HG03558 (cell line): ENCODE measurements around the gene ACTN1.
"Not testable (repeated sequence)": the region's sequence is repeated elsewhere in the genome, so short reads cannot be mapped to it uniquely, and the experiment has no call there.

Source experiments
- ATAC-seq: cut with Tn5 transposase; IDR thresholded peaks from one replicate; pipeline ENCODE4 v1.9.1; 2021; ENCODE audit warnings: moderate number of reproducible peaks; ENCODE audit not compliant: unreplicated experiment; ENCODE audit errors: extremely low read depth

ACTN1 gene

DNA sequence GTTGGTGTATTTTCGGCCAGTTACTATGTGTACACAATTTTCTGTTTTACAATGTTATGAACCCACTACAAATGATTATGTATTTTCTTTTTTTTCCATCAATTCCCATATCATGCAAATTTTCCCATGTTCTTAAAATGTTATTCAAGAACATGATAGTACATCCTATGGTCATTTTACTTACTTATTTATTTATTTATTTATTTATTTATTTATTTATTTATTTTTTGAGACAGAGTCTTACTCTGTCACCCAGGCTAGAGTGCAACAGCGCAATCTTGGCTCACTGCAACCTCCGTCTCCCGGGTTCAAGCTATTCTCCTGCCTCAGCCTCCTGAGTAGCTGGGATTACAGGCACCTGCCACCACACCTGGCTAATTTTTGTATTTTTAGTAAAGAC, 131.5 kb downstream of the ACTN1 start:
- not testable (repeated sequence) for ATAC-seq

DNA sequence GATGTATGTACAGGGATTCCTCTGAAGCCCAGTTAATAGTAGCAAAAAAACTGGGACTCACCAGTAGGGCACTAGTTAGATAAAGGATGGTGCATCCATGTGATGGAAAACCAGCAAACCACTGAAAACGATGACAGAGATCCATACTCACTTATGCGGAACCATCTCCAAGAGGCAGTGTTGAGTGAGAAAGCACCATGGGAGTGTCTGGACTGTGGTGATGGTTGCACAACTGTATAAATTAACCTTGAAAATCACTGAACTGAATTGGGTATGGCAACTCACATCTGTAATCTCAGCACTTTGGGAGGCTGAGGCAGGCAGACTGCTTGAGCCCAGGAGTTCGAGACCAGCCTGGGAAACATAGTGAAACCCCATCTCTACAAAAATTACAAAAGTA, 132.6 kb downstream of the ACTN1 start:
- no peak for ATAC-seq

DNA sequence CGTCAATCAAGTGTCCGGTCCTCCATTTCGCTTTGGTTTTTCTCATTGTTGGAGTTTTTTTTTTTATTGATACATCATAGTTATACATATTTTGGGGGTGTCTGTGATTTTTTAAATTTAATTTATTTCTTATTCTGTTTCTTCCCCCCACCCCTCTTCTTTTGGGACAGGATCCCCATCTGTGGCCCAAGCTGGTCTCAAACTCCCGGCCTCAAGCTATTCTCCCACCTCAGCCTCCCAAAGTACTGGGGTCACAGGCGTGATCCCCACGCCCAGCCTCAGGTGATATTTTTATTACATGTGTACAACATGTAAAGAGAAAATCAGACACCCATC, 134.9 kb downstream of the ACTN1 start:
- ATAC-seq: no peak

DNA sequence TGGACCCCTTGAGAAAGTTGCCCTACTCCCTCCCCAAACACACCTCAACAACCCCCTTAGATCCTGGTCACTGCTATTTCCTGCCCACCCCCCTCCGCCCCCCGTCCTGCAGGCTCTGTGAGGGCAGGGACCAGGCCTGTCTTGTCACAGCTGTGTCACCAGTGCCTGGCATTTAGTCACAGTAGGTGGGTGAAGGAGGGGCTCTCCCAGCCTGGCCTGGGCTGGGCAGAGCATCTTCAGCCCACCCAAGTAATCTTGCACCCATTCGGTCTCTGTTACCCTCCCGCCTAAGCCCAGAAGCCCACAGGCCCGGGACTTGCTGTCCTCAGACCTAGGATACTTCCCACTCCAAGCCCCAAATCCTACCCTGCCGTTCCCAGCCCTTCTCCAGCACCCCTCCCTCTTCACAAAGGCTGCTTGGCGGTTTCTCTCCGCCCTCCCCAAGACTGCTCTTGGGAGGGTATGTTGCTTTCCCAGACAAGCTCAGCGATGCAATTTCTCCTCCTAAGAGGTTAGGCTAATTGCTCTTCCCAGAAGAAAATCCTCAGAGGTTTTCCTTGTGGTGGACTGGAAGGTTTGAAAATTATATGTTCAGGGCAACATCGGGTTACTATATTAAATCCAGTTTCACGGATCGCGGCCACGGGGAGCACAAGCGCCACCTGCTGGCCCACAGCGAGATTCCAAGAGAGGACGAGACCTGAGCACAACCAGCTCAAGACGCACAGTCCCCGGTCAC, 135.5 kb downstream of the ACTN1 start:
- no peak for ATAC-seq

DNA sequence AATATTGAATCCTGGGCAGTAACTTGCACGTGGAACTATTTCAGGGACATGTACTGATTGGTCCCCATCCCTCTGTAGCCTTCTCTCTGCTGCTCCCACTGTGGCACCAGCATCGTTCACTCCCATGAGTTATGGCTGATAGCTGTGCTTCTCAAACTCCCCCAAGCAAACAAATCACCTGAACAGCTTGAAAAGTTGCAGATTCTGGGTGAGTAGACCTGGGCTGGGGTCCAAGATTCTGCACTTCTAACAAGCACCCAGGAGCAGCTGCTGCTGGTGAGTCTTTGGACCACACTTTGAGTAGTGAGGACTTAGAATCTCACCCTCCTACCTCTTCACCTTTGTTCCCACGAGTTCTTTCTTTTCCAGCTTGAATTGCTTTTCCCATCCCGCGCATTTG, 136.8 kb downstream of the ACTN1 start:
- ATAC-seq: no peak

DNA sequence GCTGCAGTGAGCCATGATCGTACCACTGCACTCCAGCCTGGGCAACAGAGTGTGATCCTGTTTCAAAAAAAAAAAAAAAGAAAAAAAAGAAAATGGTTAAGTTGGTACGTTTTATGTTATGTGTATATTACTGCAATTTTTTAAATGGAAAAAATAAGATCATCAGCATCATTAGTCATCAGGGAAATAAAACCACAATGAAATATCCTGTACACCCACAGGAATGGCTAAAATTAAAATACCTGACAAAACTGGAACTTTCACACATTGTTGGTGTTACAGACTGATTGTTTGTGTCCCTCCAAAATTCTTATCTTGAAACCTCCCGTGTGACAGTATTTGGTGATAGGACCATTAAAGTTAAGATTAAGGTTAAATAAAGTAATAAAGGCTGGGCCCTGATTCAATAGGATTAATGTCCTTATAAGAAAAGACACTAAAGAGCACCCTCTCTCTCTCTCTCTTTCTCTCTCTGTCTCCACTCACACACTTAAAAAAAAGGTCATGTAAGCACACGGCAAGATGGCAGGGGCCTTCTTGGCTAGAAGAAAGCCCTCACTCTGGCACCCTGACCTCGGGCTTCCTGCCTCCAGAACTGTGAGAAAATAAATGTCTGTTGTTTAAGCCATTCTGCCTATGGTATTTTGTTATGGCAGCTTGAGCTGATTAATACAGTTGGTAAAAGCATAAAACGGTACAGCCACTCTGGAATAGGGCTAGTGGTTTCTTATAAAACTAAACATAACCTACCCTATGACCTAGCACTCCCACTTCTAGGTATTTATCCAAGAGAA, 137.9 kb downstream of the ACTN1 start:
- no peak for ATAC-seq

DNA sequence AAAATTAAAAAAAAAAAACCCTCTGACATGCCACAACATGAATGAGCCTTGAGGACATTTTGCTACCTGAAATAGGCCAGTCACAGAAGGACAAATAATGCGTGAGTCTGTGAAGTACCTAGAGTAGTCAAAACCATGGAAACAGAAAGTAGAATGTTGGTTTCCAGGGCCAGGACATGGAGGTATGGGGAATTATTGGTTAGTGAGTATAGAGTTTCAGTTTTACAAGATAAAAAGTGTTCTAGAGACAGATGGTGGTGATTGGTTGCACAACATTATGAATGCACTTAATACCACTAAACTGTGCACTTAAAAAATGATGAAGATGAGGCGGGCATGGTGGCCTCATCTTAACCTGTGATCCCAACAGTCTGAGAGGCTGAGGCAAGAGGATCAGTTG, 138.6 kb downstream of the ACTN1 start:
- no peak for ATAC-seq

DNA sequence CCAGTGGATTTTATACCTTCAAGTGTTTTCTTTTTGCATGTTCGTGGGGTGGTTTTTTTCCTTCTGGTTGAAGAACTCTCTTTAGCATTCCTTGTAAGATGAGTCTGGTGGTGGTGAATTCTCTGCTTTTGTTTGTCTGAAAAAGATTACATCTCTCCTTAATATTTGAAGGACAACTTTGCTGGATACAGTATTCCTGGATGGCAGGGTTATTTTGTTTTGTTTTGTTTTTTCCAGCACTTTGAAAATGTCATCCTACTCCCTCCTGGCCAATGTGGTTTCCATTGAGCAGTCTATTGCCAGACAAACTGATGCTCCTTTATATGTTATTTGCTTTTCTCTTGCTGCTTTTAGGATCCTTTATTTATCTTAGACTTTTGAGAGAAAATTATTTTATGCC, 143.0 kb downstream of the ACTN1 start:
- ATAC-seq: no peak

DNA sequence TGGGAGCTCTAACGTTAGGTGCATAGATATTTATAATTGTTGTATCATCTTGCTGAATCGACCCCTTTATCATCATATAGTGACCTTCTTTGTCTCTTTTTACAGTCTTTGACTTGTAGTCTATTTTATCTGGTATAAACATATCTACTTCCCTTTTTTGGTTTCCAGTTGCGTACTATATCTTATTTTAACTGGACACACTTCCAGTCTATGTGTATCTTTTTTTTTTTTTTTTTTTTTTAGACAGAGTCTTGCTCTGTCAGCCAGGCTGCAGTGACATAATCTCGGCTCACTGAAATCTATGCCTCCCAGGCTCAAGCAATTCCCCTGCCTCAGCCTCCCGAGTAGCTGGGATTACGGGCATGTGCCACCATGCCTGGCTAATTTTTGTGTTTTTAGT, 144.3 kb downstream of the ACTN1 start:
- no peak for ATAC-seq

DNA sequence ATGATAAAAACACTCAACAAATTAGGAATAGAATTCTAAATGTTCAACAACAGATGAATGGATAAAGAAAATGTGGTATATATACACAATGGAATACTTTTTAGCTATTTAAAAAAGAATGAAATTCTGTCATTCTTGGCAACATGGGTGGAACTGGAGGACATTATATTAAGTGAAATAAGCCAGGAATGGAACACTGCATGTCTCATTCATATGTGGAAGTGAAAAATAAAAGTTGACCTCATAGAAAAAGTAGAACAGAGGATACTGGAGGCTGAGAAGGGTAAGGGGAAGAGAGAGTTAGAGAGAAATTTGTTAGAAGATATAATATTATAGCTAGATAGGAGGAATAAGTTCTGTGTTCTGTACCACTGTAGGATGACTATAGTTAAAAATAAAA, 150.4 kb downstream of the ACTN1 start:
- no peak for ATAC-seq

DNA sequence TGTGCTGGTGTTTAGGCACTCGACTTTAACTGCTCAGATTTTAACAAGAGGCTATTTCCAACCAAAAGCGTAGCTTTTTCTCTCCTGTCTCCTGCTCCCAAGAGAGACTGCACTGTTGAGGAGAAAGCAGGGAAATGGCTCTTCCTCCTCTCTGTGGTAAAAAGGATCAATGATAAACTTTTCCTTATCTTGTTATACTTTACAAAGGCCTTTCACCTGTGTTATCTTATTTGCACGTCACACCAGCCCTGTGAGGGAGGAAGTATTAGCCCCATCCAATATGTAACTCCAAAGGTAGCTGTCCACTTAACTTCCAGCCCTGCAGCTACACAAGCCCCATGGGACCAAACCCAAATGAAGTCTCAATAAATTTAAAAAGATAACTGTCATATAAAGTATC, 153.4 kb downstream of the ACTN1 start:
- no peak for ATAC-seq

DNA sequence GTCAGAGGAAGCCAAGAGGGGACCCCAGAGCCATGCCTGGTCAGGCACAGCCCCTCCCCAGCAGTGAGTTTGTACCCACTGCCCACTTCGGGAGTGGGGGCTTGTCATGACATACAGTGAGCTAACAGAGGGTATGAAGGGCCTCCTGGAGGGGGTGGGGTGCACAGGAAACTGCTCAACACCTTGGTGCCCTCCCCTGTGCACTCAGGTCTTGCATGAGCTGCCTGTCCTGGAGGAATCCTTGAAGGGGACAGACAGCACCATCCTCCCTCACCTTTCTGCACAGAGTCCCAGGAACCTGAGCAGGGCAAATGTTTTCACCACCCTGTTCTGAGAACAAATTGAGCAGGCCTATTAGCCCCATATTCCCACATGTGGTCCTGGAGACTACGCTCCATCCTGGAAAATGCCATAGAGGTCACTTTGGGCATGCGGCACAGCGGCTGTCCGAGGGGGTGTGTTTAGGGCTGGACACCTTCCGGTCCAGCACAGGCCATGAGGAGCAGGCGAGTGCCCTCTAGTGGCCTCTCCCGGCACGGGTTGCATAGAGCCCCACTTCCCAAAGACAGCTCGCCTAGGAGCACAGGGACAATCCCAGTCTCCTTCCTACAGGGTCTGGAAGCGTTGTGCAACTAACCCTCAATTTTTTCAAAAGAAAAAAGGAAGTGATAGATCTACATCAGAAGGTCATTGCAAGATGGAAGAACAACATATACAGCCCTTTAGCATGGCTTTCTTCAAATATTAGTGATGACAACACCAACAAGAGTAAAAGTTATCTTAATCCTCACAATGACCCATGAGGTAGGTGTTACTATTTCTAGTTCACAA, 154.4 kb downstream of the ACTN1 start:
- ATAC-seq: no peak

DNA sequence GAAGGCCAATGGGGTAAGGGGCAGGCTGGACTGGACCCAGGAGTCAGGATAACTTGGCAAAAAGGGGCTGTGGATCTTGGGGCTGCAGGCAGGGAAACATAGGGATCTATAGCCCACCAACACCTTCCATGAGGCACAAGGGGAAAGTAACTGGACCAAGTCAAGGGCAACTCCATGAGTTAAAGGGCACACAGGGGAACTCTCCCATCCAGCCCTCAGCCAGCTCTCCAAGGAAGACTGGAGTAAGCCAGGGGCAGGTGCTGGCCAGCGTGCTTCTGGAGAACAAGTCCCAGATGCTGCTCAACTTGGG, 154.9 kb downstream of the ACTN1 start:
- ATAC-seq: no peak
